Sigmoid colon (tissue), 3 donors: ENCODE results near the gene ADAMTS17.

Source experiments
- POLR2A ChIP-seq, 2 donors: fragments of 450-650 bp; IDR thresholded peaks; one replicate each; pipeline ENCODE4 v1.6.1; 2016; ENCODE audit warnings: antibody characterized with exemption in 2 of 2, mild to moderate bottlenecking in 2 of 2, moderate library complexity in 2 of 2
- TF ChIP-seq, protein P1 (sequence below), 4 experiments: fragments of 450-650 bp in 3 of 4; fragments of 200-600 bp in 1 of 4; IDR thresholded peaks; one replicate each; pipeline ENCODE4 v1.5.1; 2016 to 2019; ENCODE audit warnings: antibody characterized with exemption in 4 of 4, mild to moderate bottlenecking in 3 of 4, moderate library complexity in 2 of 4

DNA sequence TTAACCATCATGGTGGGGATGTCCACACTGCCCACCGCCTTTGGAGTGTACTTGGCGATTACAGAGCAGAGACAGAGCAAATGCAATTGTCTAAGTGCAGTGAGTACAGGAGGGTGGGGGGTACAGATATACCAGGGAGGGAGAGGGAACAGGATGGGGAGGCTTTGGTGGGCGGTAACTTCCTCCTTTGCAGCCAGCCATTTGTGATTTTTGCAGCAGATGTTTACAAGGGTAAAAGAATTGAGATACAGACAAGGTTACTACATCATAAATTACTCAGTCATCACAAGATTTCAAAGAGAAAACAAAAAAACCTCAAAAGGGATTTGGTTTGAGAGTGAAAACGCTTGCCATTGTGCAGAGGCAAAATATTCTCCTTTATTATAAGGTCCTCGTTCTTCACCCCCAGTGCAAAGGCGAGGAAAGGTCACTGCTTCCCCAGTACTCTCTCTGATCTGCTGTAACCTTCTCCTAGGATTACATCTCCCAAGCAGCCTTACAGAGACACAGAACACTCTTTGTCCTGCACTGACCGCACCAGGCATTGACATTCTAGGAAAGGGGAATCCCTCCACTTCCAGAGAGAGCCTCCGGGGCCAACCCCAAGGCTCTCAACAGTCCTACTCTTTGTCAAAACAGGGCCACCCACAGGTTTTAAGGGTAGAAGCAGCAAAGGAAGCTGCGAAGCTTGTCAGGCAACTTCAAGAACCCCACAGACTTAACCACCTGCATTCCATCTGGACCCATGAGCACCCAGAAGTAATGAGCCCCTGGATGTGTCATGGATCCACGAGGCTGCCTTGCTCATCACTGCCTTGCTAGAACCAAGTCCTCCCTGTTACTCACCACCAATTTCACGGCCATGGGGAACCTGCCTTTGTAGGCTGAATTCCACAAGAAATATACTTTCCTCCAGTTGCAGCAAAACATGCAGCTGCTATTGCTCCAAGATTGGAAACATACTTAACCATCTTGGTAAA, 117.3 kb downstream of the ADAMTS17 start:
- TF ChIP-seq POLR2A (IDR thresholded peaks at IDR 0.05), result no peak
- TF ChIP-seq, protein P1, sequence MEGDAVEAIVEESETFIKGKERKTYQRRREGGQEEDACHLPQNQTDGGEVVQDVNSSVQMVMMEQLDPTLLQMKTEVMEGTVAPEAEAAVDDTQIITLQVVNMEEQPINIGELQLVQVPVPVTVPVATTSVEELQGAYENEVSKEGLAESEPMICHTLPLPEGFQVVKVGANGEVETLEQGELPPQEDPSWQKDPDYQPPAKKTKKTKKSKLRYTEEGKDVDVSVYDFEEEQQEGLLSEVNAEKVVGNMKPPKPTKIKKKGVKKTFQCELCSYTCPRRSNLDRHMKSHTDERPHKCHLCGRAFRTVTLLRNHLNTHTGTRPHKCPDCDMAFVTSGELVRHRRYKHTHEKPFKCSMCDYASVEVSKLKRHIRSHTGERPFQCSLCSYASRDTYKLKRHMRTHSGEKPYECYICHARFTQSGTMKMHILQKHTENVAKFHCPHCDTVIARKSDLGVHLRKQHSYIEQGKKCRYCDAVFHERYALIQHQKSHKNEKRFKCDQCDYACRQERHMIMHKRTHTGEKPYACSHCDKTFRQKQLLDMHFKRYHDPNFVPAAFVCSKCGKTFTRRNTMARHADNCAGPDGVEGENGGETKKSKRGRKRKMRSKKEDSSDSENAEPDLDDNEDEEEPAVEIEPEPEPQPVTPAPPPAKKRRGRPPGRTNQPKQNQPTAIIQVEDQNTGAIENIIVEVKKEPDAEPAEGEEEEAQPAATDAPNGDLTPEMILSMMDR (IDR thresholded peaks at IDR 0.05), result no peak
